Erythroblast (primary cell): ENCODE measurements around the gene FGG.

ENCODE experiments used
- DNase-seq, 2 experiments: peaks; one replicate each; lab custom pipeline; 2025; lab: John Stamatoyannopoulos, UW
- GATA1 ChIP-seq: IDR thresholded peaks from 2 replicates; pipeline ENCODE4 v1.6.1; 2011; ENCODE audit warnings: low read depth, mild to moderate bottlenecking, control low read depth, low read length, moderate library complexity
- POLR2A ChIP-seq: IDR thresholded peaks from 2 replicates; pipeline ENCODE4 v1.6.1; 2011; ENCODE audit warnings: mild to moderate bottlenecking, low read length

The FGG gene

GRCh38 chr4:154620111-154620510 is 7.7 kb upstream of the FGG start:
- DNase-seq, result no peak
- TF ChIP-seq GATA1 (no peak), POLR2A (no peak)

DNA sequence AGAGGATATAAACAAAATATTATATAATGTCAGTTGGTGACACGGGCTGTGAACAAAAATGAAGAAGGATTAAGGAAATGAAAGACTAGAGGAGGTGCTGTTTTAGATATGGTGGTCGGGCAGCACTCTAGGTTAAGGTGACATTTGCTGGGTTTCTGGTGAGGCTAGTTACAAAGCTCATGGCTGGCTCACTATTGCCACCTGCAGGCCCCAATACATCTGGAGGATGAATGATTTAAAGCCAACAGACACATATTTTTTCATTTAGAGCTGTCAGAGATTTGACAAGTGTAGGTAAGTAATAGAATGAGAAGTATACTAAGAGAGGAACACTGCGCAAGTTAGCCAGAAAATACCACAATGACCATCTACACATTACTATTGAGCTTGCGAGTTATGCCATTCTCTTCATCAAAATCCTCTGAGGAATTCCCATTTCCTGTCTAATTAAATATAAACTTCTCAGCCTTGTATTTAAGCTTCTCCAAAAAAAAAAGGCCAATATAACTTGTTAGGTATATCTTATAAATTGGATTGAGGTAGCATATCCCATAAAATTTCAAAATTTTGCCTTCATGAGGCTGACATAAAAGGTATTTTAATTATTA is 6.4 kb upstream of the FGG start:
- no peak for TF ChIP-seq GATA1
- TF ChIP-seq POLR2A, result no peak
- peak; percentile 41 to 59 for DNase-seq

- no peak for TF ChIP-seq POLR2A
- no peak for TF ChIP-seq GATA1
- DNase-seq, result no peak
Observed at GRCh38 chr4:154617820-154618317, 5.4 kb upstream of the FGG start.

- no peak for DNase-seq
Observed at GRCh38 chr4:154616731-154617130, 4.3 kb upstream of the FGG start.

DNA sequence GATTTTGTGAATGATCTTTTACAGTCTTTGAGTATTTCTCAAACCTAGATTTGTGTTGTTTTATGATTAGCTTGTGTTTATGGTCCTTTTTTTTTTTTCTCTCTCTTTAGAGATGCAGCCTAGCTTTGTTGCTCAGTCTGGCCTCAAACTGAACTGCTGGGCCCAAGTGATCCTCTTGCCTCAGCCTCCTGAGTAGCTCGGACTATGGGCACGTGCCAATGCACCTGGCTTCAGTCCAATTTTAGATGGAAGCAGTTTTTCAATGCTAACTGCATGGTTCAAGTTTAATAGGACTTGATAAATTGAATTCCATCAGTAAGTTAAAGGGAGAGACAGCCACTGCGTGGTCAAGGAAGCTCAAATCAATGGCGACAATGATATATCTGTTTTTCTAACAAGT is 3.8 kb upstream of the FGG start:
- no peak for DNase-seq
- TF ChIP-seq GATA1 (no peak), POLR2A (no peak)

More at GRCh38 chr4:154616731-154617130, 4.3 kb upstream of the FGG start:
- TF ChIP-seq POLR2A, result no peak
- TF ChIP-seq GATA1, result no peak

- no peak for DNase-seq
- TF ChIP-seq POLR2A, result no peak
- TF ChIP-seq GATA1, result no peak
Observed at GRCh38 chr4:154615211-154615610, 2.8 kb upstream of the FGG start.

DNA sequence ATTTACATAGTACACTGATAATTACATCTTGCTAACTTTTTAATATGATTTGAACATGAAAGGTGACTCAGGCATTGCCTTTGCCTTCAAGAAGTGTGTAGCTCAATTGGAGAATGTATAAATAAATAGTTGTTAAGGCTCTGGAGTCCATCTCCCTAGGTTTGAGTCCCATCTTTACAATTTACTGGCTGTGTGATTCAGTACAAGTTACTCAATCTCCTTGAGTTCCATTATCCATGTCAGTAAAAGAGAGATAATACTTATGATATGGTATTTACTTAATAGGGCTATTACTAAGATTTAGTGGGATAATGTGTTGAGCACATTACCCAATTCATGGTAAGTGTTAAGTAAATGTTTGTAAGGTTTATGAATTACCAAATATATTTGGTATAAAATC is 1.9 kb upstream of the FGG start:
- DNase-seq, result no peak
- TF ChIP-seq POLR2A (no peak), GATA1 (no peak)

DNA sequence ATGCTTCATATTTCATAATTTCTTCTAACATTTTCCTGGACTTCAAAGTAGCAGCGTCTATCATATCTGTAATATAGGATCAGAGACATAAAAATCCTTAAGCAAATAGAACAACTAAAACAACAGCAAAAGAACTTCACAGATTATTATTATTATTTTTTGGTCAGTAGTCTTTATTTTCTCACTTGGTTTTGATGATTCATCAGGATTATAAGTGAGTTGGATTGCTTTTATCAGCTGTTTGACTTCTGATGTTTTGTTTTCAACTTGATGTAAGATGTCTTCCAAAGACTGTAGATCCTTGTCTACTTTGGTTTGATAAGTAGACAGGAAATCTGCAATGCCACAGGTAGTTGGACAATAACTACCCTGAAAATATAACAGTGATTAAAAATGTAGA is 623 bp downstream of the FGG start:
- no peak for DNase-seq
- TF ChIP-seq POLR2A, result no peak
- TF ChIP-seq GATA1, result no peak

- no peak for DNase-seq
- TF ChIP-seq GATA1, result no peak
- TF ChIP-seq POLR2A, result no peak
Observed at GRCh38 chr4:154610582-154610981, 1.9 kb downstream of the FGG start.

DNA sequence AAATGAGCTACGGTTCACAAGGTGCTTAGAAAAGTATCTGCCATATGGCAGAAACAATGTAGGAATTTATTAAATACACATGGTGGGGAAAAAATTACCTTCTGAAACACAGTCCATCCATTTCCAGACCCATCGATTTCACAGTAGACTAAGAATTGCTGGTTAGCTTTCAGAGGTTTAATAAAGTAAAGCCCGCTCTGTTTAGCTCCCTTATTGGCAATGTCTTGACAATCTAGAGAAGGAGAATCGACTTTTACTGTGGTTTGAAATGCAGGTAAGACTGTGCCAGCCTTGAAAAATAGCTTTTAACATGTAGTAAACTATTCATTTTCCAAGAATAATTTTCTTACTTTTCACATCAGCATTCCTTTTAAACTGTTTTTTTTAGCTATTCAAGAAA is 2.9 kb downstream of the FGG start:
- no peak for DNase-seq
- TF ChIP-seq POLR2A (no peak), GATA1 (no peak)

GRCh38 chr4:154608361-154609252 is 3.8 kb downstream of the FGG start:
- no peak for TF ChIP-seq POLR2A
- no peak for TF ChIP-seq GATA1
- no peak for DNase-seq

DNA sequence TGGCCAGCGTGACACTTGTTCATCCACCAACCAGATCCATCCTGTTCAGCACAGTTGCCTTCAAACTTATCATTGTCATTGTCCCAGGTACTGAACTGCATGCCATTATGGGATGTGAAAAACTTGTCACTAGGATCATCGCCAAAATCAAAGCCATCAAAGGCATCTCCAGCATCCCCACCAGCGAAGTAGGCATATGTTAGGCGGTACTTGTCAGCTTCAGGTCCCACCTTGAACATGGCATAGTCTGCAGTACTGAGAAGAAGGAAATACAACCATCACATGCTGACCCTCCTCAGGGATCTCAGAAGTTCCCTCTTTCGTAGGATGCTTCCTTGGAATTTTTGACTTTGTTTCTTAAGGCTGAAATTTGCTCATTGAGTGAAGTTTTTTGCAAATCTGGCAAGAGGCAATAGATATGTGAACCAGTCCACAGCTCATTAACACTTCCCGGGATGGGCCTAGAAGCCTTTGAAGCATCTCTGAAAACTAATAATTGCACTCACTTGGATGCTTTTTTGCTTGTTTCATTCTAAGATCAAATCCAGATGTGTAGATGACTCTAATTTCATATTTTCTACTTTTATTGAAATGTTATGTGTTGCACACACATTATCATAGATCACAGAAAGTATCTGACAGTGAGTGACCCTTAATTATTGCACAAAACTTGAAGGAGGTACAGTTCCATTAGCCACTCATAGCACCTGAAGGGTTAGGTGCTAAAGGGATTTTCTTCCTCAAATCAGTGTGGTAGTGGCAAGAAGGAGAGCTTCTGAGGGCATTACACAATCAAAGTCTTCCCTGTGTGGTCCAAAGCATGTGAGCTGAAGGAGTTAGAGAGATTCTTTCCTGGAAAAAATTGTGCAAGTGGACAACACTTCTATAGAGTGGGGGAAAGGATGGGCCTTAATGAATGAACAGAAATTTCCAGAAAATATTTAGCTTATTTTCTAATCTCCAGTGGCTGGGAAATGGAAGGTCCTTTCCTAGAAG is 5.4 kb downstream of the FGG start:
- no peak for DNase-seq
- TF ChIP-seq GATA1, result no peak
- TF ChIP-seq POLR2A, result no peak

DNA sequence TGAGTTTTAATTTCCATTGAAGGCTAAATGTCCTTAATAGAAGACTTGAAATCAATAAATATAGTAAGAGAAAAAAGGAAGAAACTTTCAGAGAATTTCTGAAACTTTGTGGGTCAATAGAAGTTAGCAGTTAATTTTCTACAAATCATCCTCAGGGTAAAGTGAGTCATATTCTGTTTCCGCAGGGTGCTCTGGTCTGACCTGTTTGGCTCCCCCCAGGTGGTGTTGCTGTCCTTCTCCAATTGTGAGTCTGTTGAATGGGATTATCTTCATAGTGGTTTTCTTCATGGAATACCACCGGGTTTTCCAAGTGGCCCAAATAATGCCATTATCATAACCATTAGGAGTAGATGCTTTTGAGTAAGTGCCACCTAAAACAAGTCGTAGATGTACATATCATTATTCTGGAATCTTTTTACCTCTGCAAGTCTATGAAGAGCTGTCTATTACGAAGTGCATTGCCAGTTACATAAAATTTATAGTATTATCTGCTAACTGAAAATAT is 7.7 kb downstream of the FGG start:
- no peak for DNase-seq
- TF ChIP-seq POLR2A, result no peak
- TF ChIP-seq GATA1, result no peak
